IMR-90 (cell line): Measurements from ENCODE around the gene PSD. TPM values are rescaled to one million over a fixed set of nuclear protein-coding genes. Genes with fewer than 3 reads are reported as not detected.

Experiments used
- ATAC-seq: fragments of 200-7000 bp; cut with Tn5 transposase; 2 replicates; pipeline ENCODE4 v1.9.1; 2020; ENCODE audit warnings: low read depth, mild to moderate bottlenecking, moderate library complexity
- BruUV-seq: library from RNA; stranded (reverse); fragments of 400-500 nt; replicated peaks from 2 replicates; lab custom pipeline; 2021; lab: Mats Ljungman, UMichigan
- CTCF ChIA-PET: fragments of 300-600 bp; formaldehyde crosslinking; extraction: SDS; loops from one replicate; lab custom pipeline; 2021; ENCODE audit warnings: antibody characterized with exemption; lab: Yijun Ruan, JAX
- POLR2A ChIA-PET: fragments of 300-600 bp; sonication (Branson Sonifier 250); formaldehyde crosslinking; loops from one replicate; lab custom pipeline; 2022; ENCODE audit warnings: antibody characterized with exemption; ENCODE audit not compliant: unreplicated experiment; lab: Charles Lee
- DNase-seq: peaks from one replicate; pipeline ENCODE4 v3.0.0; 2013
- H2AFZ ChIP-seq: replicated peaks from 2 replicates; pipeline ENCODE3; 2013; ENCODE audit warnings: low read length, mild to moderate bottlenecking; ENCODE audit not compliant: poor library complexity
- H2AK5ac ChIP-seq: 2 replicates; pipeline ENCODE4 v1.6.1; 2013; ENCODE audit warnings: low read depth, low read length, inconsistent platforms
- H2AK9ac ChIP-seq: replicated peaks from 2 replicates; pipeline ENCODE3; 2013; ENCODE audit warnings: mild to moderate bottlenecking, low read depth, low read length, moderate library complexity; ENCODE audit not compliant: poor library complexity
- H2BK120ac ChIP-seq: 2 replicates; pipeline ENCODE4 v1.6.1; 2013; ENCODE audit warnings: low read depth, low read length, inconsistent platforms
- H2BK15ac ChIP-seq: 3 replicates; pipeline ENCODE4 v1.6.1; 2013; ENCODE audit warnings: low read depth, low read length, inconsistent platforms
- H2BK20ac ChIP-seq: 2 replicates; pipeline ENCODE4 v1.6.1; 2013; ENCODE audit warnings: low read depth, mild to moderate bottlenecking, inconsistent platforms, low read length, moderate library complexity
- H2BK5ac ChIP-seq: 2 replicates; pipeline ENCODE4 v1.6.1; 2013; ENCODE audit warnings: mild to moderate bottlenecking, low read depth, low read length, inconsistent platforms; ENCODE audit not compliant: poor library complexity, severe bottlenecking
- H3K14ac ChIP-seq: replicated peaks from 2 replicates; pipeline ENCODE4 v1.6.1; 2013; ENCODE audit warnings: low read depth, low read length, inconsistent platforms
- H3K18ac ChIP-seq: 2 replicates; pipeline ENCODE4 v1.6.1; 2013; ENCODE audit warnings: low read depth, low read length, control low read depth
- H3K23ac ChIP-seq: 2 replicates; pipeline ENCODE4 v1.6.1; 2013; ENCODE audit warnings: low read depth, low read length, inconsistent platforms
- H3K27ac ChIP-seq: 2 replicates; pipeline ENCODE4 v1.5.1; 2013; ENCODE audit warnings: mild to moderate bottlenecking, control low read depth, low read length; ENCODE audit not compliant: insufficient read depth
- H3K27me3 ChIP-seq: 2 replicates; pipeline ENCODE4 v1.6.1; 2013; ENCODE audit warnings: low read length; ENCODE audit not compliant: control insufficient read depth, insufficient read depth
- H3K36me3 ChIP-seq: 2 replicates; pipeline ENCODE4 v1.6.1; 2013; ENCODE audit warnings: low read length, mixed read lengths; ENCODE audit not compliant: control insufficient read depth, insufficient read depth
- H3K4ac ChIP-seq: 2 replicates; pipeline ENCODE4 v1.6.1; 2013; ENCODE audit warnings: low read depth, low read length, inconsistent platforms
- H3K4me1 ChIP-seq: 2 replicates; pipeline ENCODE4 v1.6.1; 2013; ENCODE audit warnings: low read length, mixed read lengths; ENCODE audit not compliant: control insufficient read depth, insufficient read depth
- H3K4me2 ChIP-seq: 2 replicates; pipeline ENCODE4 v1.6.1; 2013; ENCODE audit warnings: low read depth, mild to moderate bottlenecking, control low read depth, low read length, moderate library complexity
- H3K4me3 ChIP-seq: 2 replicates; pipeline ENCODE4 v1.5.1; 2013; ENCODE audit warnings: low read depth, mild to moderate bottlenecking, control low read depth, low read length, moderate library complexity; ENCODE audit not compliant: insufficient read depth
- H3K56ac ChIP-seq: 2 replicates; pipeline ENCODE4 v1.6.1; 2013; ENCODE audit warnings: low read length, inconsistent platforms; ENCODE audit not compliant: insufficient read depth; ENCODE audit errors: extremely low read depth
- H3K79me1 ChIP-seq, 2 experiments: 2 replicates each; pipeline ENCODE4 v1.6.1; 2013; ENCODE audit warnings: low read length in 2 of 2, inconsistent platforms in 1 of 2, low read depth in 1 of 2
- H3K9ac ChIP-seq: 2 replicates; pipeline ENCODE4 v1.6.1; 2013; ENCODE audit warnings: low read depth, low read length, control low read depth
- H3K9me1 ChIP-seq: 2 replicates; pipeline ENCODE4 v1.6.1; 2013; ENCODE audit warnings: low read length, inconsistent platforms; ENCODE audit not compliant: insufficient read depth
- H3K9me3 ChIP-seq: 2 replicates; pipeline ENCODE4 v1.6.1; 2013; ENCODE audit warnings: low read length; ENCODE audit not compliant: control insufficient read depth, insufficient read depth
- H4K20me1 ChIP-seq: 2 replicates; pipeline ENCODE4 v1.6.1; 2013; ENCODE audit warnings: low read length, inconsistent platforms; ENCODE audit not compliant: insufficient read depth
- H4K5ac ChIP-seq: 2 replicates; pipeline ENCODE4 v1.6.1; 2013; ENCODE audit warnings: mild to moderate bottlenecking, low read depth, low read length, control low read depth
- H4K8ac ChIP-seq, 2 experiments: 2 replicates each; pipeline ENCODE4 v1.6.1; 2013; ENCODE audit warnings: low read depth in 2 of 2, low read length in 2 of 2, control low read depth in 1 of 2, inconsistent platforms in 1 of 2
- H4K91ac ChIP-seq: 2 replicates; pipeline ENCODE4 v1.6.1; 2013; ENCODE audit warnings: low read depth, low read length, inconsistent platforms; ENCODE audit not compliant: insufficient read depth
- BHLHE40 ChIP-seq: fragments of 150-350 bp; IDR thresholded peaks from 2 replicates; pipeline ENCODE4 v1.6.1; 2016; ENCODE audit warnings: mild to moderate bottlenecking, low read depth, low read length
- CHD1 ChIP-seq: IDR thresholded peaks from 2 replicates; pipeline ENCODE4 v1.6.1; 2012; ENCODE audit warnings: low read depth, low read length, improper control_type of control experiment
- FOS ChIP-seq: fragments of 150-350 bp; IDR thresholded peaks from 2 replicates; pipeline ENCODE4 v1.6.1; 2016; ENCODE audit warnings: low read depth, low read length
- MAFK ChIP-seq: IDR thresholded peaks from 2 replicates; pipeline ENCODE4 v1.6.1; 2012; ENCODE audit warnings: low read depth, low read length, improper control_type of control experiment
- MAZ ChIP-seq: IDR thresholded peaks from 2 replicates; pipeline ENCODE4 v1.6.1; 2012; ENCODE audit warnings: low read depth, mild to moderate bottlenecking, low read length, improper control_type of control experiment, moderate library complexity, borderline replicate concordance
- MXI1 ChIP-seq: IDR thresholded peaks from 2 replicates; pipeline ENCODE4 v1.6.1; 2012; ENCODE audit warnings: low read depth, mild to moderate bottlenecking, low read length, moderate library complexity, borderline replicate concordance
- NFE2L2 ChIP-seq: fragments of 150-350 bp; IDR thresholded peaks from 2 replicates; pipeline ENCODE4 v1.6.1; 2016; ENCODE audit warnings: low read depth, mild to moderate bottlenecking, low read length
- POLR2A ChIP-seq: IDR thresholded peaks from 2 replicates; pipeline ENCODE4 v1.6.1; 2012; ENCODE audit warnings: mild to moderate bottlenecking, low read depth, low read length
- RAD21 ChIP-seq: IDR thresholded peaks from 2 replicates; pipeline ENCODE4 v1.6.1; 2012; ENCODE audit warnings: low read length, improper control_type of control experiment
- RCOR1 ChIP-seq: IDR thresholded peaks from 2 replicates; pipeline ENCODE4 v1.6.1; 2012; ENCODE audit warnings: mild to moderate bottlenecking, low read length, improper control_type of control experiment; ENCODE audit not compliant: insufficient replicate concordance
- RFX5 ChIP-seq: IDR thresholded peaks from 2 replicates; pipeline ENCODE4 v1.8.0; 2012; ENCODE audit warnings: low read depth, mild to moderate bottlenecking, low read length, moderate library complexity
- SMC3 ChIP-seq: fragments of 150-350 bp; IDR thresholded peaks from 2 replicates; pipeline ENCODE4 v1.6.1; 2016; ENCODE audit warnings: low read depth, mild to moderate bottlenecking, antibody characterized with exemption, low read length, moderate library complexity
- WGBS, 2 experiments: methylation state at CpG; one replicate each; pipeline versions ENCODE4 v1.1.5 to v1.1.7; 2013; ENCODE audit warnings: missing lambda C conversion rate in 2 of 2; ENCODE audit not compliant: insufficient read length in 1 of 2; ENCODE audit errors: extremely low coverage in 2 of 2; 5-methylcytosine and 5-hydroxymethylcytosine counted together
- dilution Hi-C: fragments of 300-500 bp; cut with HindIII; formaldehyde crosslinking; loops from one replicate; pipeline ENCODE4 v1.14.3; 2018; ENCODE audit warnings: low sequenced_read_pairs; ENCODE audit not compliant: unreplicated experiment
- in situ Hi-C: fragments of 300-500 bp; cut with MboI; formaldehyde crosslinking; loops from 3 replicates; pipeline ENCODE4 v1.14.3; 2019; ENCODE audit warnings: low sequenced_read_pairs, inconsistent platforms, mixed read lengths
- intact Hi-C: fragments of 100-400 bp; cut with micrococcal nuclease; formaldehyde crosslinking; loops from 2 replicates; pipeline ENCODE4 v1.10.0; 2022
- polyA plus RNA-seq, 3 experiments: library from polyadenylated mRNA; depleted of rRNA; stranded (reverse); fragments of >200 nt; gene quantifications; 2 replicates each; pipeline ENCODE4 v1.2.3, GENCODE V29; 2012; ENCODE audit warnings: low replicate concordance in 1 of 3
- total RNA-seq: library from RNA; depleted of rRNA; stranded (reverse); fragments of >200 nt; gene quantifications from 2 replicates; pipeline ENCODE4 v1.2.3, GENCODE V29; 2012
- TF ChIP-seq, protein P1 (sequence below): fragments of 150-350 bp; IDR thresholded peaks from 2 replicates; pipeline ENCODE4 v1.6.1; 2016; ENCODE audit warnings: low read depth, mild to moderate bottlenecking, low read length, moderate library complexity, borderline replicate concordance
- TF ChIP-seq, protein P2 (sequence below): fragments of 150-350 bp; IDR thresholded peaks from 2 replicates; pipeline ENCODE4 v1.6.1; 2017; ENCODE audit warnings: mild to moderate bottlenecking, antibody characterized with exemption, low read length, low read depth

PSD gene
- total and polyA plus RNA-seq, 2 of the 4 experiments (the other 2 are of a cell fraction) = 2.0 to 4.4 TPM

DNA sequence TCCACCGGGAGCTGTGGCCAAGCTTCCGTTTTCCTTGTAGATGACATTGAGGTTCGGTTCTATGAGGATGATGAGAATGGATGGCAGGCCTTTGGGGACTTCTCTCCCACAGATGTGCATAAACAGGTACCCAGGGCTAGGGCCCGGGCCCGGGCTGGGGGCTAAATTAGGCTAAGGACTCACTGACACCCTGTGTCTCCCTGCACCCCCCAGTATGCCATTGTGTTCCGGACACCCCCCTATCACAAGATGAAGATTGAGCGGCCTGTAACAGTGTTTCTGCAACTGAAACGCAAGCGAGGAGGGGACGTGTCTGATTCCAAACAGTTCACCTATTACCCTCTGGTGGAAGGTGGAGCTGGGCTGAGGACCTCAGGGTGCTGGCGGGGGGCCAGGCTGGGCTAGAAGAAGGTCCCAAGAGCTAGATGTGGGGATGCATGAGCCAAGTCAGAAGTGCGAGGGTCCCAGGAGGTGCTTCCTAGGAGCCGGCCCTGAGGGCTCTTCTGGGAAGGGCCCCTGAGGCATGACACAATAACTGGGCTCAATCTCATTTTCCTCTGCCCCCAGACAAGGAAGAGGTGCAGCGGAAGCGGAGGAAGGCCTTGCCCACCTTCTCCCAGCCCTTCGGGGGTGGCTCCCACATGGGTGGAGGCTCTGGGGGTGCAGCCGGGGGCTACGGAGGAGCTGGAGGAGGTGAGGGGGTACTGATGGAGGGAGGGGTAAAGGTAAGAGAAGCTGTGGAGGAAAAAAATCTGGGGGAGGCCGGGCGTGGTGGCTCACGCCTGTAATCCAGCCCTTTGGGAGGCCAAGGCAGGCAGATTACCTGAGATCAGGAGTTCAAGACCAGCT is 20.2 kb downstream of the PSD start:
- H3K9me3 ChIP-seq = no peaks in the 10 kb centered on the region
- H3K36me3 ChIP-seq = peaks cover 23% of the 10 kb centered on the region
- peak overlapping the region; percentile 33 for H2AK9ac ChIP-seq
- no peak overlapping the region for H3K9ac ChIP-seq
- DNase-seq (no peak), ATAC-seq (no peak)
- peaks cover 5% of the 10 kb centered on the region; the same call in 1 of the 2 replicates for H4K20me1 ChIP-seq
- H3K4me3 ChIP-seq = no peak overlapping the region
- dilution Hi-C loops = no loop called here
- H2BK120ac ChIP-seq = no peak overlapping the region
- POLR2A ChIA-PET = no interaction called here
- H3K14ac ChIP-seq = no peak overlapping the region
- no peak overlapping the region for H2BK15ac ChIP-seq
- no peak overlapping the region for H3K4ac ChIP-seq
- TF ChIP-seq RAD21 (no peak), SMC3 (no peak), RCOR1 (no peak), FOS (no peak), MXI1 (no peak), RFX5 (no peak), MAFK (no peak), NFE2L2 (no peak), POLR2A (no peak), CHD1 (no peak), MAZ (no peak), BHLHE40 (no peak)
- TF ChIP-seq, protein P1, sequence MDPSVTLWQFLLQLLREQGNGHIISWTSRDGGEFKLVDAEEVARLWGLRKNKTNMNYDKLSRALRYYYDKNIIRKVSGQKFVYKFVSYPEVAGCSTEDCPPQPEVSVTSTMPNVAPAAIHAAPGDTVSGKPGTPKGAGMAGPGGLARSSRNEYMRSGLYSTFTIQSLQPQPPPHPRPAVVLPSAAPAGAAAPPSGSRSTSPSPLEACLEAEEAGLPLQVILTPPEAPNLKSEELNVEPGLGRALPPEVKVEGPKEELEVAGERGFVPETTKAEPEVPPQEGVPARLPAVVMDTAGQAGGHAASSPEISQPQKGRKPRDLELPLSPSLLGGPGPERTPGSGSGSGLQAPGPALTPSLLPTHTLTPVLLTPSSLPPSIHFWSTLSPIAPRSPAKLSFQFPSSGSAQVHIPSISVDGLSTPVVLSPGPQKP = no peak
- TF ChIP-seq, protein P2, sequence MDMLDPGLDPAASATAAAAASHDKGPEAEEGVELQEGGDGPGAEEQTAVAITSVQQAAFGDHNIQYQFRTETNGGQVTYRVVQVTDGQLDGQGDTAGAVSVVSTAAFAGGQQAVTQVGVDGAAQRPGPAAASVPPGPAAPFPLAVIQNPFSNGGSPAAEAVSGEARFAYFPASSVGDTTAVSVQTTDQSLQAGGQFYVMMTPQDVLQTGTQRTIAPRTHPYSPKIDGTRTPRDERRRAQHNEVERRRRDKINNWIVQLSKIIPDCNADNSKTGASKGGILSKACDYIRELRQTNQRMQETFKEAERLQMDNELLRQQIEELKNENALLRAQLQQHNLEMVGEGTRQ = no peak
- no peak overlapping the region for H2AFZ ChIP-seq
- no peak overlapping the region for H3K27ac ChIP-seq
- H2AK5ac ChIP-seq = no peak overlapping the region; the same call in 1 of the 2 replicates
- no TSS peak for BruUV-seq
- H3K18ac ChIP-seq = no peak overlapping the region
- 90% methylated on average over 2 of the region's 21 CpGs; no CpG with 5 or more reads in 1 of the 2 experiments for WGBS, 2 experiments
- no peak overlapping the region for H3K23ac ChIP-seq
- H3K56ac ChIP-seq = no peak overlapping the region
- intact Hi-C loops = loop anchor here (1.0 to 10.0 kb wide), 4 partner anchors 168 to 246 kb away; partner anchors contain the start of gene TRIM8
- H2BK5ac ChIP-seq = no peak overlapping the region
- H4K5ac ChIP-seq = no peak overlapping the region
- H3K27me3 ChIP-seq = no peaks in the 10 kb centered on the region
- no peak overlapping the region for H2BK20ac ChIP-seq
- H3K9me1 ChIP-seq = peaks cover 10% of the 10 kb centered on the region
- H3K4me1 ChIP-seq = peaks cover 17% of the 10 kb centered on the region
- peaks cover 26 to 38% of the 10 kb centered on the region in 2 experiments for H3K79me1 ChIP-seq
- H4K8ac ChIP-seq = no peak overlapping the region
- H4K91ac ChIP-seq = no peak overlapping the region
- in situ Hi-C loops = no loop called here
- CTCF ChIA-PET = interaction anchor here (0.6 to 1.8 kb wide), 6 partner anchors 10 to 316 kb away, joined by 3 to 9 read pairs (median 3); partner anchors contain the start of genes ARL3 and SFXN2
- no peak overlapping the region for H3K4me2 ChIP-seq
